ENCODE data around the gene TBXA2R.

DNA sequence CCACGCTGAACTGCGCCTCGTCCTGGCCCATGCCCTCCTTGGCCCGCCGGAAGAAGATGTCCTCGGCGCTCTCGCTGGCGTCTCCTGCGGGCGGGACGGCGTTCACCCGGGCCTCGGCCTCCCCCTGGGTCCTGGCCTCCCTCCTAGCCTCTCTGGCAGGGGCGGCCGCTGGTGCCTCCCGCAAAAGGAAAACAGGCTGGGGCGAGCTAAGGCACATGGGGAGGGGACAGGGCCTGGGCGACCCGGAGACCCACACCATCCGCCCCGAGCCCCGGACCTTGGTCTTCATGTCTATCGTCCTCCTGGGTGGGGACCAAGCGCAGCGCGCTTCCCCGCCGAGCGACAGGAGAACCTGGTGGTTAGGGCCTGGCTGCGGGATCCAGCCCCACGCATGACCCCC lies 5.7 kb upstream of the TBXA2R start:
- TF ChIP-seq SPI1 (IDR thresholded peaks at IDR 0.05; ENCODE audit: low read depth, low read length) (no peak), TAF1 (IDR thresholded peaks at IDR 0.05; ENCODE audit: low read depth, low read length) (no peak), POLR2A (IDR thresholded peaks at IDR 0.05; ENCODE audit: low read depth, low read length) (no peak), POLR2AphosphoS5 (IDR thresholded peaks at IDR 0.05; ENCODE audit: low read depth, low read length) (no peak)
